ENCODE measurements around the gene MMP24.
"Not testable (repeated sequence)": the region's sequence is repeated elsewhere in the genome, so short reads cannot be mapped to it uniquely, and the experiment has no call there.

The MMP24 gene

GRCh38 chr20:35223941-35224340 is 2.5 kb upstream of the MMP24 start:
- DNase-seq: no peak

- DNase-seq: no peak
Observed at GRCh38 chr20:35224536-35224935, 2.0 kb upstream of the MMP24 start.

- DNase-seq: no peak
Observed at GRCh38 chr20:35225319-35226125, 968 bp upstream of the MMP24 start.

- DNase-seq: peak; percentile 34
Observed at GRCh38 chr20:35226884-35227681, 593 bp downstream of the MMP24 start.

GRCh38 chr20:35232575-35232974 is 6.1 kb downstream of the MMP24 start:
- no peak for DNase-seq

GRCh38 chr20:35235881-35236280 is 9.4 kb downstream of the MMP24 start:
- DNase-seq: no peak

GRCh38 chr20:35237486-35237885 is 11.0 kb downstream of the MMP24 start:
- no peak for DNase-seq

- no peak for DNase-seq
Observed at GRCh38 chr20:35238170-35238569, 11.7 kb downstream of the MMP24 start.

- DNase-seq: no peak
Observed at GRCh38 chr20:35238735-35239134, 12.2 kb downstream of the MMP24 start.

- DNase-seq: no peak
Observed at GRCh38 chr20:35240083-35240810, 13.8 kb downstream of the MMP24 start.

GRCh38 chr20:35240811-35241293 is 14.4 kb downstream of the MMP24 start:
- no peak for DNase-seq

GRCh38 chr20:35243317-35243716 is 16.8 kb downstream of the MMP24 start:
- no peak for DNase-seq

GRCh38 chr20:35243986-35244385 is 17.5 kb downstream of the MMP24 start:
- no peak for DNase-seq

GRCh38 chr20:35246723-35247122 is 20.2 kb downstream of the MMP24 start:
- DNase-seq: no peak

- no peak for DNase-seq
Observed at GRCh38 chr20:35248641-35249475, 22.4 kb downstream of the MMP24 start.

GRCh38 chr20:35251613-35251940 is 25.1 kb downstream of the MMP24 start:
- DNase-seq: no peak

GRCh38 chr20:35252037-35252461 is 25.6 kb downstream of the MMP24 start:
- DNase-seq: peak; percentile 71

- DNase-seq: not testable (repeated sequence)
Observed at GRCh38 chr20:35252598-35252997, 26.1 kb downstream of the MMP24 start.

GRCh38 chr20:35253010-35253409 is 26.5 kb downstream of the MMP24 start:
- DNase-seq: no peak

- no peak for DNase-seq
Observed at GRCh38 chr20:35254448-35254999, 28.0 kb downstream of the MMP24 start.

- no peak for DNase-seq
Observed at GRCh38 chr20:35257175-35257909, 30.9 kb downstream of the MMP24 start.

All from activated CD4-positive, alpha-beta T cell treated with anti-CD3 and anti-CD28 coated beads, Interleukin-2, Interleukin-6, amounts not matched to agents 100 ng/mL and 50 ng/mL, durations not matched to agents 16 hours and 8 hours (primary cell).